Liver (tissue), 2 donors: ENCODE measurements around the gene GRIN2C.

Source experiments
- ATF3 ChIP-seq: IDR thresholded peaks from 2 replicates; pipeline ENCODE4 v1.6.1; 2016; ENCODE audit warnings: antibody characterized with exemption
- ZBTB33 ChIP-seq: IDR thresholded peaks from 2 replicates; pipeline ENCODE4 v1.6.1; 2016; ENCODE audit warnings: antibody characterized with exemption
- donor health status: healthy.

GRCh38 chr17:74859459-74860228 lies at the start of gene GRIN2C:
- TF ChIP-seq ATF3 (no peak), ZBTB33 (no peak)
